HepG2 (cell line): ENCODE results near the gene FGA. TPM values are rescaled to one million over a fixed set of nuclear protein-coding genes. Genes with fewer than 3 reads are reported as not detected.

ENCODE experiments used
- ARID2 ChIP-seq: sonication (generic); formaldehyde crosslinking; IDR thresholded peaks from 2 replicates; pipeline ENCODE4 v1.8.1; 2022; ENCODE audit warnings: mild to moderate bottlenecking, missing genetic modification reagents, borderline replicate concordance
- ASH2L ChIP-seq: fragments of 300-600, 200-600 bp; sonication (generic); IDR thresholded peaks from 2 replicates; pipeline ENCODE4 v1.7.0; 2017; ENCODE audit warnings: low read depth, mild to moderate bottlenecking, moderate library complexity, mixed read lengths, low read length; ENCODE audit not compliant: insufficient read length
- ATF7 ChIP-seq, 2 experiments: fragments of 450-650 bp in 1 of 2; sonication (generic) in 1 of 2; formaldehyde crosslinking in 1 of 2; IDR thresholded peaks; 2 replicates each; pipeline versions ENCODE4 v1.4.0 to v1.6.1; 2016 to 2020; ENCODE audit warnings: antibody characterized with exemption in 1 of 2, mild to moderate bottlenecking in 1 of 2, missing genetic modification reagents in 1 of 2
- BHLHE40 ChIP-seq: IDR thresholded peaks from 2 replicates; pipeline ENCODE4 v1.6.1; 2011; ENCODE audit warnings: low read length, improper control_type of control experiment
- CCAR2 ChIP-seq: fragments of 200-400 bp; formaldehyde crosslinking; optimal IDR thresholded peaks from 2 replicates; pipeline ENCODE3; 2018; ENCODE audit warnings: low read depth, mild to moderate bottlenecking, low read length, moderate library complexity
- DRAP1 ChIP-seq: IDR thresholded peaks from 2 replicates; pipeline ENCODE4 v1.6.1; 2016; ENCODE audit warnings: missing genetic modification reagents, missing compliant biosample characterization
- GFI1 ChIP-seq: sonication (generic); formaldehyde crosslinking; IDR thresholded peaks from 2 replicates; pipeline ENCODE4 v1.5.0; 2020; ENCODE audit warnings: missing genetic modification reagents, mild to moderate bottlenecking, borderline replicate concordance
- GMEB1 ChIP-seq: sonication (generic); formaldehyde crosslinking; IDR thresholded peaks from 2 replicates; pipeline ENCODE4 v1.5.1; 2020; ENCODE audit warnings: missing genetic modification reagents, mild to moderate bottlenecking, borderline replicate concordance
- HBP1 ChIP-seq: IDR thresholded peaks from 2 replicates; pipeline ENCODE4 v1.6.1; 2016; ENCODE audit warnings: low read depth, control low read depth
- IRX3 ChIP-seq: sonication (generic); formaldehyde crosslinking; IDR thresholded peaks from 2 replicates; pipeline ENCODE4 v1.8.1; 2023; ENCODE audit warnings: mild to moderate bottlenecking, low read depth, missing genetic modification reagents, borderline replicate concordance
- KAT2B ChIP-seq: fragments of 150-350 bp; IDR thresholded peaks from 2 replicates; pipeline ENCODE4 v1.6.1; 2014; ENCODE audit warnings: low read depth, low read length, borderline replicate concordance
- MAFG ChIP-seq: sonication (generic); formaldehyde crosslinking; IDR thresholded peaks from 2 replicates; pipeline ENCODE4 v1.5.1; 2020; ENCODE audit warnings: mild to moderate bottlenecking, missing genetic modification reagents
- PHF8 ChIP-seq: sonication (generic); formaldehyde crosslinking; IDR thresholded peaks from 2 replicates; pipeline ENCODE4 v1.5.0; 2020; ENCODE audit warnings: missing genetic modification reagents
- SMYD3 ChIP-seq: sonication (generic); formaldehyde crosslinking; IDR thresholded peaks from 2 replicates; pipeline ENCODE4 v1.8.1; 2023; ENCODE audit warnings: mild to moderate bottlenecking, missing genetic modification reagents
- ZNF382 ChIP-seq: sonication (generic); formaldehyde crosslinking; IDR thresholded peaks from 2 replicates; pipeline ENCODE4 v1.5.0; 2020; ENCODE audit warnings: missing genetic modification reagents, mild to moderate bottlenecking, borderline replicate concordance
- ZNF549 ChIP-seq: sonication (generic); formaldehyde crosslinking; IDR thresholded peaks from 2 replicates; pipeline ENCODE4 v1.5.0; 2020; ENCODE audit warnings: missing genetic modification reagents
- ZNF562 ChIP-seq: sonication (generic); formaldehyde crosslinking; IDR thresholded peaks from 2 replicates; pipeline ENCODE4 v1.8.0; 2022; ENCODE audit warnings: missing genetic modification reagents, borderline replicate concordance
- ZNF614 ChIP-seq: IDR thresholded peaks from 2 replicates; pipeline ENCODE4 v1.6.1; 2018; ENCODE audit warnings: missing biosample characterization, missing genetic modification reagents, inconsistent platforms, borderline replicate concordance
- ZNF646 ChIP-seq: sonication (generic); formaldehyde crosslinking; IDR thresholded peaks from 2 replicates; pipeline ENCODE4 v1.9.0; 2021; ENCODE audit warnings: mild to moderate bottlenecking, missing genetic modification reagents
- ZNF775 ChIP-seq: sonication (generic); formaldehyde crosslinking; IDR thresholded peaks from 2 replicates; pipeline ENCODE4 v1.4.0; 2020; ENCODE audit warnings: missing genetic modification reagents, mild to moderate bottlenecking, moderate library complexity, borderline replicate concordance
- ZNF788 ChIP-seq: sonication (generic); formaldehyde crosslinking; IDR thresholded peaks from 2 replicates; pipeline ENCODE4 v1.5.0; 2020; ENCODE audit warnings: mild to moderate bottlenecking, missing genetic modification reagents, borderline replicate concordance
- polyA plus RNA-seq, 8 experiments: library from polyadenylated mRNA; depleted of rRNA in 3 of 8; stranded (reverse) in 7 of 8; unstranded in 1 of 8; fragments of >200 nt; fragmentation: Illumina TruSeq in 4 of 8; extraction: Trizol in 4 of 8; gene quantifications; 2 replicates each; pipeline versions ENCODE4 v1.2.1 to v1.2.3, GENCODE V29; 2011 to 2016; ENCODE audit warnings: low read depth in 4 of 8, missing spikeins in 1 of 8, mixed read lengths in 1 of 8; ENCODE audit not compliant: insufficient read depth in 1 of 8
- total RNA-seq, 5 experiments: library from RNA; depleted of rRNA; stranded (reverse); fragments of >200 nt; fragmentation: Illumina TruSeq; extraction: Trizol; gene quantifications; 2 replicates each; pipeline ENCODE4 v1.2.3, GENCODE V29; 2016; ENCODE audit warnings: low read depth in 1 of 5

The FGA gene
- total and polyA plus RNA-seq, 2 of the 13 experiments (the other 11 are each of a cell fraction or from before 2014, with no cell fraction given), result 640 to 1,523 TPM

- TF ChIP-seq HBP1 (CRISPR knock-in tag), result no peak
- no peak for TF ChIP-seq ARID2 (CRISPR knock-in tag)
- TF ChIP-seq ZNF562 (CRISPR knock-in tag), result no peak
- TF ChIP-seq KAT2B, result no peak
- 0 out of 2 replicates have a peak, but pooled peaks have one; percentile 28 for TF ChIP-seq ZNF788 (CRISPR knock-in tag)
- TF ChIP-seq ZNF646 (CRISPR knock-in tag), result no peak
- no peak for TF ChIP-seq SMYD3
- TF ChIP-seq GFI1 (CRISPR knock-in tag), result peak; percentile 89
- no peak for TF ChIP-seq GMEB1 (CRISPR knock-in tag)
- TF ChIP-seq ZNF549 (CRISPR knock-in tag), result no peak
- peak; percentile 28; the same call in 1 of the 2 replicates for TF ChIP-seq ATF7 (IDR thresholded peaks at IDR 0.05)
- TF ChIP-seq ATF7 (CRISPR knock-in tag; IDR thresholded peaks at IDR 0.05), result no peak
- TF ChIP-seq ASH2L, result no peak
- TF ChIP-seq MAFG (CRISPR knock-in tag), result no peak
- no peak for TF ChIP-seq BHLHE40
- TF ChIP-seq PHF8 (CRISPR knock-in tag), result no peak
- TF ChIP-seq DRAP1 (CRISPR knock-in tag), result peak; percentile 58; the same call in 1 of the 2 replicates
- TF ChIP-seq IRX3 (CRISPR knock-in tag), result no peak
- no peak for TF ChIP-seq CCAR2
- TF ChIP-seq ZNF775 (CRISPR knock-in tag), result peak; percentile 61; the same call in 1 of the 2 replicates
- peak; percentile 81; the same call in 1 of the 2 replicates for TF ChIP-seq ZNF614 (CRISPR knock-in tag)
- no peak for TF ChIP-seq ZNF382 (CRISPR knock-in tag)
Observed at GRCh38 chr4:154577324-154577723, 13.2 kb downstream of the FGA start (continued).
